NCI-H1694 (cell line): ENCODE results near the gene TF.

Experiments used
- DNase-seq: peaks from one replicate; lab custom pipeline; 2025; lab: John Stamatoyannopoulos, UW

TF gene

DNA sequence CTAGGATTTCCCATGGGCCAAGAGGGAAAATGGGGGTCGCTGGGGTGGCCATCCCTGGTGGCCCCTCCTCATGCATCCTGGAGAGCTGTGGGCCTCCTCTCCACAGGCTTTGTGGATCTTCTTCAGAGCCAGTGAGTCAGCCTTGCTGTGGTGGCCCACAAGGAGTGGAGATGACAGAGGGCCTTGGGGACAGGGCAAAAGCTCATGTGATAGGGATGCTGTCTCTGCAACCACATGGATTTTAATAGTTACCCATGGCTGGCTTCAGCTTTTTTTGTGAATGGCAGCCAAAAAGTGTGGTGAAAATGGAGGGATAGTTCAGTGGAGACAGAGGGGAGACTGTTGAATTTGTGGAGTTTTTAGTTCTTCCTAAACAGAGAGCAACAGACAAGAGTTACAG, 1.2 kb downstream of the TF start:
- no peak for DNase-seq

DNA sequence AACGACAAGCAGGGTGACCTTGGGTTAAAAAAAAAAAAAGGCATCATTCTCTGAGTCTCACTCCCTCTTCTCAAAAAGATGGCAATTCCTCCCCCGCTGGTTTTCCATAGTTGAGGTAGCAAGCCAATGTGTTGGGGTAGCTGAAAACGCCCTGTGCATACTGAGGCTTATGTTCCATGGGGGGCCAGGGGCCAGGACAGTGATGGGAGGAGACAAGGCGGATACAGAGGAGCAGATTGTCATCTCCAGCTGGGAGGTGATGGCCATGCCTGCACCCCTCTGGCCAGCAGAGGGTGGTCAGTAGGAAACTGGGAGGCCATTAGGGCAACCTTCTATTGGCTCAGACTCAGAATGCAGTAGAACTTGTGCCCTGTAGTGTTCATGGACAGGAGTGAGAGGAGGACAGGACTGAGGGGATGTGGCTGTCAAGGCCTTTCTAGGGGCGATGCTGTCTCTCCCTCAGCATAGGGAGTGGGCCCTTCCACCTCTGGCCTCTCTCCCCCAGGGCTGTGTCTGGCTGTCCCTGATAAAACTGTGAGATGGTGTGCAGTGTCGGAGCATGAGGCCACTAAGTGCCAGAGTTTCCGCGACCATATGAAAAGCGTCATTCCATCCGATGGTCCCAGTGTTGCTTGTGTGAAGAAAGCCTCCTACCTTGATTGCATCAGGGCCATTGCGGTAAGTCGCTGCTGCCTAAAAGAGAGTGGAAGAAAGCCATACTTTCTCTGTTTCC, 1.9 kb downstream of the TF start:
- DNase-seq, result no peak

DNA sequence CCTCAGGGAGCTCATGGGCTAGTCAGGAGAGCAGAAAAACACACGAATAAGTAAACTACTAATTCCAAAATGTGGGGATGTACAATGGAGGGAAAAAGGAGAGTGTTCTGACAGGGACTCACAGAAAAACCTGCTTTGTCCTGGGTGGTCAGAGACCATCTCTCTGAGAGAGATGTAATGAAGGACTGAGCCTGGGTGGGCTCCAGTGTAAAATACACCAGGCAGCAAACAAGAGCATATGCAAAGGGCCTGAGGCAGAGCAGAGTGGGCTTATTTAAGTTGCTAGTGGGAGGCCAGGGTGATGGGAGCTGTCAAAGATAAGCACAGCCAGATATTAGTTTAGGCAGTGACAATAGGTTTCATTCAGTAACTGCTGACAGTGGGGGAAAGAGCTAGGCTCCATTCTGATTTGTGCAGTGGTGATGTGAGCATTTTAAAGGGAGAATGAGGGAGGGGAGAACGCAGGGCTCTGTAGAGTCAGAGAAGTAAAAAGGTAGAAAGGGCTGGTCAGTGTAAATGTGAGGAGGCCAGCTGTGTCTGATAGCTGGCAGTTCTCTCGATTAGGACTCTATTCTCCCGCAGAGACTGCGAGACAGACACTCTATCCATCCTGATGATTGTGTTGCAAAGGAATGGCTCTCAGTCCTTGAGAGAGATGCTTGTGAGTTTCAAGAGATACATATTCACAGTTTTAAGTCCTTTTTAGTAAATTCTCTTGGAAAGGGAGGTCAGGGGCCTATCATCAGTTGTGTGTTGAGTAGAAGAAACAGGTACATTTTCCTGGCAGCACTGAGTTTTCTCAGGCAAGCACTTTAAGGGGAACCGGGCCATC, 3.5 kb downstream of the TF start:
- DNase-seq, result no peak

- peak; percentile 14 for DNase-seq
These were observed 4.1 kb downstream of the TF start for GRCh38 chr3:133750259-133750656.

DNA sequence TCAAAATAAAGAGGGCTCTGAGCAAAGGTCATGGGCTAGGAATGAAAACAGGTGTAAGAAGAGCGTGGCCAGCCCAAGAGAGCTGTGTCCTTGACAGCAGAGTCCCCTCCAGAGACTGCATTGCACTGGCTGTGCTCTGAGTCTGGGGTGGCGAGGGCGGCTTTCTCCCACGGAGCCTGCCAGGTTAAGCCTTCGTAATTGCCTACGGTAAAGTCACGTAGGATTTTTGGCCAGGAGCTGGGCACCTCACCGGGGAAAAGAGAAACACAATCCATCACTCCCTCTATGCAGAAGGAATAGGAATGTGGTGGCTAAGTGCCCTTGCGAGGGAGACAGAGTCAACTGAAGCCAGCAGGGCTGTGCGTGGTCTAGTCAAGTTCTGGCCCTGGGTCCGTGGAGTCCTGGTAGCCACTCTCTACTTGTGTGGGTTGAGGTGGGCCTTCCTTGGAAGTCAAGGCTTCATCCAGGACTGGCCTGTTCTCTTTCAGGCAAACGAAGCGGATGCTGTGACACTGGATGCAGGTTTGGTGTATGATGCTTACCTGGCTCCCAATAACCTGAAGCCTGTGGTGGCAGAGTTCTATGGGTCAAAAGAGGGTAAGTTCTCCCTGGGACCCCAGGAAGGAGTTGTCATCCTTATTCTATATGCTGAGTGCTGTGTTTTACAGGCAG, 7.0 kb downstream of the TF start:
- DNase-seq, result no peak

DNA sequence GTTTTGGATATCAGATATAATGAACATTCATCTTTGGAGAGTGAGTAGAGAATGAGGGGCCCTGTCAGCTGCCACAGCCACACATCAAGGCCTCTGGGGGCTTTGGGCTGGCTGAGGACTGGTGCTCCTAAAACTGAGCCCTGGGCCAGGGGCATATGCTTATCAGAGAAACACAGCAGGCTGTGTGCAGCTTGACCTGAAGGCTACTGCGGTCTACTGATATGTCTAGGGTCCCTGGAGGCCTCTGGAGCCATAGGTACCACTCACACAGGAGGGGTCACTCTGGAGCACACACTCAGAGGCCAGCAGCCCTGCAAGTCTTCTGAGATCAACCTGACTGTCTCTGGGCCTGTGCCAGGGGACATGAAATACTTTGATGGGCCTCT, 7.6 kb downstream of the TF start:
- no peak for DNase-seq

- no peak for DNase-seq
These were observed 8.3 kb downstream of the TF start for GRCh38 chr3:133754455-133754854.

DNA sequence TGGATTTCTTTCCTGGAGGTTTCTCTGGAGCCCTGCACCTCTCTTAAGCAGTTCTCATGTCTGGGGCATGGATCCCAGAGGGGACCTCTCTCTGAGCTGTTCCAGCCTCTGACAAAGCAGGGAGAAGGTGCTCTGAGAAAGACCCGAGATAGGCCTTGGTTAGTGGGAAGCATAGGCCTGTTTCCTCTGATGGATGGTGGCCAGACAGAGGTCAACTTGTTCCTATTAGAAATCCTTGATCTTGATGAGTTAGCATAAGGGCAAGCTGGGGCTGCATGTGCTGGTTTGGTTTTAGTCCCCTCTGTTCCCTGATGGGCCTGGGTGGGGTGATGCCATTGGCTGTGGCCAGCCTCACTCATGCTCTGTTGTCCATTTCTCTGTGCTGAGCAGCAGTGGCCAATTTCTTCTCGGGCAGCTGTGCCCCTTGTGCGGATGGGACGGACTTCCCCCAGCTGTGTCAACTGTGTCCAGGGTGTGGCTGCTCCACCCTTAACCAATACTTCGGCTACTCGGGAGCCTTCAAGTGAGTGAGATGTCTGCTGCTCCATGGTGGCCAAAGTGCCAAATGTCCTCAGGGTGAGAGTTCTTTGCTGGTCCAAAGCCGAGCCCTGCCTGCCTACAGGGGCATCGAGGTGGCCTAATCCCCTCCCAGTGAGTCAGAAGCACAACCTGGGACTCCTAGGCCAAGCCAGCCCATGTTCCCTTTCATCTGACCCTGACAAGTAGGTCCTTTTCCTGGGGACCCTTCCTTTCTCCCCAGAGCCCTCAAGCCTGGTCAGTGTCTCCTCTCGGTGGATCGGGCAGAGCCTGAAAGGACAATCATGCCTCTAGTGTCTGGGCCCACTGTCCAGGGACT, 9.0 kb downstream of the TF start:
- DNase-seq, result no peak

- no peak for DNase-seq
These were observed 10.8 kb downstream of the TF start for GRCh38 chr3:133756716-133757694.

- DNase-seq, result no peak
These were observed 11.7 kb downstream of the TF start for GRCh38 chr3:133757701-133758567.

DNA sequence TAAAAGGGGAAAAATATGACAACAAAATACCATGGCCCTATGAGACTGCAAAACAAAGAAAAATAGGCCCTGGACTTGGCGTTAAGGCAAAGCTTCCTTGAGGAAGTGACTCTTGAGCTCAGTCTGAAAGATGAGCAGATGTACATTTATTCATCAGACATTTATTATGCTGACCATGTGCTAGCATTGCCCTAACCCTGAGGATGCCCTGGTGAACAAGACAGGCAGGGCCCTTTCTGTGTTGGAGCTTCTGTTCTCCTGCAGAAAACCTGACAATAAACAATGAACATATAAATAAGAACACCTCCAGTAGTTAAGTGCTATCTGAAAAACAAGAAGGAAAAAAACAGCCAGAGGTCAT, 12.4 kb downstream of the TF start:
- DNase-seq, result no peak

DNA sequence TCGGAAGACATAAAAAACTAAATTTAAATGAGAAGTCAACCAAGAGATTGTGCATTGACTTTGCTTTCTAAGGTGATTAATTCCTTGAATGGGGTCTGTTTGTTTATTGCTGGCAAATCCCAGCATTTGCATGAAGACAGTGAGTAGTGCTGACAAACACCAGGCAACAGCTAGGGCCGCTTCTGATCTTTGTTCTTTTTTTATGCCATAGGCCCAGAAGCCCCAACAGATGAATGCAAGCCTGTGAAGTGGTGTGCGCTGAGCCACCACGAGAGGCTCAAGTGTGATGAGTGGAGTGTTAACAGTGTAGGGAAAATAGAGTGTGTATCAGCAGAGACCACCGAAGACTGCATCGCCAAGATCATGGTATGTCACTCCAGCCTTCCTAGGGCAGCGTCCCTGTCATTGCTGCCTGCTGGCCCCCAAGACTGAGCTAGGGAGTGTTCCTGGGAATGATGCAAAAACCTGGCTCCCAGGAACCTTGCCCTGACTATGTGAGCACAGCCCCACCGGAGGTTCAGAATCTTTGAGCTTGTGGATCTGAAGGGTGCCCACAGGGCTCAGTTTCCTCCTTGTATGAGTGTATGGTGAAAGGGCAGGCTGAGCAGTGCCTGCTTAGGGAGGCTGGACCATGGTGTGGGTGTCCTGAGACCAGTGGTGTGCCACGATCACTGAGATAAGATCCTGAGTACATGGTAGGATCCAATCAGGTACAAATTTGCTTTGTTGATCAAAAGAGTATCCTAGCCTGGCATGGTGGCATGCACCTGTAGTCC, 13.0 kb downstream of the TF start:
- DNase-seq, result no peak

GRCh38 chr3:133759740-133760305, 13.6 kb downstream of the TF start:
- no peak for DNase-seq

- no peak for DNase-seq
These were observed 14.7 kb downstream of the TF start for GRCh38 chr3:133760916-133761315.

DNA sequence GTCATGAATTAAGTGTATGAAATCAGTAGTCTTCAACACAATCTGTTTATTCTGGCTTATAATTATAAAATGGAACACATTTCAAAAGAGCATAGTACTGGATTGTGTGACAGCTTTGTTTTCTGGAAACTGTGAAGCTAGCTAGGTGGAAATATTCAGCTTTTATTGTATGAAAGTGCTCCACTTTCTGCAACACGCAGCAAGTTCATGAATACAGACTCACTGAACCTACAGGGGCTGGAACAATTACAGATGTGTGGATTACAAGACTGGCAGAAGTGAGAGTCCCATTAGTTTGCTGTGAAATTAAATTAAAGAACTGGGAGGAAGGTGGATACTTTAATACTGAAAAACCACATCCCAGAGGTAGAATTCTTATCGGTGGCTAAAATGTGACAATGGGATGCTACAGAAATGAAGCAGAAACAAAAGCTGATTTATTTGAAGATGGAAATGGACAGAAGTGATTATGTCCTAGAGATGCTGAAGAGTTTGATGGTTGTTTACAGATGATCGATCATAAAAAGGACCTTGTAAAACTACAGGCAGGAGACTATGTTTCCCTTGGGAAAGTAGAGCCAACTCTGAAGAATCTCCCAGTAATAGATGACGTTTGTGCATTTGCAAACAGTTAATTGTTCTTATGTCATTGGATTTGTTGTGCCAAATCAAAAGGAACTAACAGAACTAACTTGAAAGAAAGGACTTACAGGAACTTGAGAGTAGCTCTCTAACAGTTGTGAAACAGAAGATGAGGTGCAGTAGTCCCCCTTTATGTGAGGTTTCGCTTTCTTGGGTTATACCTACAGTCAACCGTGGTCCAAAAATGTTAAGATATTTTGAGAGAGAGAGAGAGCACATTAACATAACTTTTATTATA, 15.7 kb downstream of the TF start:
- no peak for DNase-seq

- no peak for DNase-seq
These were observed 16.3 kb downstream of the TF start for GRCh38 chr3:133762539-133762938.

DNA sequence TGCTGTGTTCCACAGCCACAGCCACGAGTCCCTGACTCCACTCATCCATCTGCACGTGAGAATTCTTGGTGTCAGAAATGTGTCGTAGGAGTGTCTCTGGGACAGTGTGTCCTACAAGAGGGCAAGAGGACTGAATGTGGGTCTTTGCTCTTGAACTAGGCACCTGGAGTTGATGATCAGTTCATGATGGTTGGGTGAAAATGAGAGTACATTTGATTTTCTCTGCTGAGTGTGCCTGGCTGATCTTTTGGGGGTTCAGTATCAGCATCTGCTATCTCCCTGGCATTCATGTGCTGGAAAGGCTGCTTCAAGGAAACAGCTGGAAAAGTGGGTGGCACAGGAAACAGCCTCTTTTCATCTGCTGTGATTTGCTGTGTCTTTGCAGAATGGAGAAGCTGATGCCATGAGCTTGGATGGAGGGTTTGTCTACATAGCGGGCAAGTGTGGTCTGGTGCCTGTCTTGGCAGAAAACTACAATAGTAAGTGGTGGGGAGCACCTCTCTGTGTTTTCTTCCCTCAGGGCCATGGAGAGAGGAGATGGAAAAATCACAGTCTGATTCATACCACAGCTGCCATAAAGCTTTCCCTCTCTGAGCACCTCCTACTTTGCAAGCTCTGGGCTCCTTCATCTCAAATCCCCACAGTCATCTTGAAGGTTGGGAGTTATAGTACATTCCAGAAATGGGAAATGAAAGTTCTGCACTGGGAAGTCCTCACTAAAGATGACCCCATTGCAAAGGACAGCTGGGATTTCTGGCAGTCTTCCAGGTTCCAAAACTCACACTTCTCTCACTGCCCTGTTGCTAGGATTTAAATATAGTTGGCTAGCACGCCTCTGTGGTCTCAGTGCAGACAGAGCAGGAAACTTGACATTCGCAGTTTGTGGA, 17.8 kb downstream of the TF start:
- DNase-seq, result no peak
